ENCODE measurements around the gene SWAP70. TPM values are rescaled to one million over a fixed set of nuclear protein-coding genes. Genes with fewer than 3 reads are reported as not detected.

Gene SWAP70
- total and polyA plus RNA-seq, 10 of the 15 experiments (the other 5 are each of a cell fraction or from before 2014, with no cell fraction given): 20.6 to 62.4 (median 41.7) TPM

GRCh38 chr11:9617940-9618339 lies 45.9 kb upstream of the SWAP70 start:
- TF ChIP-seq CBX5 (IDR thresholded peaks at IDR 0.05; ENCODE audit: low read depth) (no peak), NKRF (conservative IDR thresholded peaks at IDR 0.05) (no peak), EGR1 (IDR thresholded peaks at IDR 0.05; ENCODE audit: borderline replicate concordance in 1 of 2, low read depth in 2 of 2, low read length in 2 of 2) (no peak), KDM1A (IDR thresholded peaks at IDR 0.05; ENCODE audit: borderline replicate concordance) (no peak), ZNF274 (IDR thresholded peaks at IDR 0.05; ENCODE audit: insufficient read depth, insufficient read length) (no peak), ZNF217 (IDR thresholded peaks at IDR 0.05) (no peak), MAX (IDR thresholded peaks at IDR 0.05; ENCODE audit: low read depth, low read length) (no peak), USF2 (IDR thresholded peaks at IDR 0.05; ENCODE audit: borderline replicate concordance, low read depth, low read length) (no peak), E2F4 (IDR thresholded peaks at IDR 0.05; ENCODE audit: low read depth, low read length) (no peak), TBL1XR1 (IDR thresholded peaks at IDR 0.05; ENCODE audit: low read depth, low read length) (no peak), SIX5 (IDR thresholded peaks at IDR 0.05; ENCODE audit: low read depth, low read length, severe bottlenecking) (no peak)
- Histone ChIP-seq H3K4me3 (no peak overlapping the region), H3K79me2 (ENCODE audit: control insufficient read depth, insufficient read depth, low read length) (no peaks in the 10 kb centered on the region), H4K20me1 (ENCODE audit: control insufficient read depth, insufficient read depth) (no peaks in the 10 kb centered on the region), H3K9ac (ENCODE audit: control insufficient read depth, insufficient read depth, low read length) (no peak overlapping the region), H3K27me3 (replicated peaks in 1 of 2; ENCODE audit: control insufficient read depth in 2 of 2, insufficient read depth in 2 of 2, low read length in 1 of 2) (no peaks in the 10 kb centered on the region), H3K9me3 (replicated peaks; ENCODE audit: control insufficient read depth, insufficient read depth, low read length) (no peaks in the 10 kb centered on the region; the same call in 2 of the 3 replicates), H3K27ac (ENCODE audit: control insufficient read depth, insufficient read depth) (no peak overlapping the region), H3K36me3 (ENCODE audit: control insufficient read depth in 2 of 2, insufficient read depth in 2 of 2, low read length in 1 of 2) (no peaks in the 10 kb centered on the region), H3K4me2 (ENCODE audit: control insufficient read depth, insufficient read depth) (no peak overlapping the region), H2AFZ (ENCODE audit: control insufficient read depth, low read depth, low read length) (no peak overlapping the region), H3K4me1 (ENCODE audit: control insufficient read depth, insufficient read depth, low read length) (peaks cover 43% of the 10 kb centered on the region)
- ChIA-PET SMC1A (ENCODE audit: uncharacterized antibody, unreplicated experiment) (interaction anchor here (0.8 to 2.0 kb wide), 7 partner anchors 11 to 131 kb away, joined by 3 to 7 read pairs (median 3); no protein-coding TSS in a partner anchor), CTCF (interaction anchor here (1.0 to 2.3 kb wide), 7 partner anchors 11 to 129 kb away, joined by 3 to 20 read pairs (median 4); no protein-coding TSS in a partner anchor), RAD21 (ENCODE audit: unreplicated experiment) (interaction anchor here (1.4 to 1.9 kb wide), 2 partner anchors 11 to 132 kb away, joined by 3 to 7 read pairs; no protein-coding TSS in a partner anchor), POLR2A (interaction anchor here (1.0 kb wide), 1 partner anchor 9 kb away, joined by 3 read pairs; no protein-coding TSS in a partner anchor)
- intact Hi-C loops (cut with micrococcal nuclease; ENCODE audit: unreplicated experiment) (loop anchor here (10.0 kb wide), 1 partner anchor 687 kb away; the partner anchor contains the start of gene ADM), in situ Hi-C loops (cut with MboI) (loop anchor here (10.0 kb wide), 1 partner anchor 687 kb away; the partner anchor contains the start of gene ADM)
- no TSS peak for BruUV-seq (replicated peaks)
- 100% methylated on average over 5 of the region's 5 CpGs for WGBS (ENCODE audit: insufficient coverage, insufficient replicate concordance, low lambda C conversion rate, missing lambda C conversion rate)
- FAIRE-seq (no peak), ATAC-seq (no peak), DNase-seq (ENCODE audit: low read depth, low spot score) (no peak)

All from GM12878 (cell line).